ENCODE measurements around the gene SDK1.

The SDK1 gene

DNA sequence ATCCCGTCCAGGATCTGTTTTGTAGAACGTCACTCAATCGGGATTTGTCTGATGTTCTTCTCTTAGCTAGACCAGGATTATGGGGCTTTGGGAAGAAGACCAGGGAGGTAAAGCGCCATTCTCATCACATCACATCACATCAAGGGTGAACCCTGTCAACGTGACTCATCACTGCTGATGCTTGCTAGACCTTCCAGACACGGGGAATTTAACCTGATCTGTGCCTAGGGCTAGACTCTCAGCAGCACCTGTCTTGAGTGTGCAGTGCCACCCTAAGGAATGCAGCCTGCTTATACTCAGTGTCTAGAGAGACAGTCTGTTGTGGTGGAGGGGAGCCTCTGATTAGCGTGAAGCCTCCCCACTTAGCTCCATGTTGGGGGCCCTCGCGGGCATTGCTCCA is 702.5 kb downstream of the SDK1 start:
- DNase-seq, result no peak

GRCh38 chr7:4006687-4007086 is 705.6 kb downstream of the SDK1 start:
- no peak for DNase-seq

DNA sequence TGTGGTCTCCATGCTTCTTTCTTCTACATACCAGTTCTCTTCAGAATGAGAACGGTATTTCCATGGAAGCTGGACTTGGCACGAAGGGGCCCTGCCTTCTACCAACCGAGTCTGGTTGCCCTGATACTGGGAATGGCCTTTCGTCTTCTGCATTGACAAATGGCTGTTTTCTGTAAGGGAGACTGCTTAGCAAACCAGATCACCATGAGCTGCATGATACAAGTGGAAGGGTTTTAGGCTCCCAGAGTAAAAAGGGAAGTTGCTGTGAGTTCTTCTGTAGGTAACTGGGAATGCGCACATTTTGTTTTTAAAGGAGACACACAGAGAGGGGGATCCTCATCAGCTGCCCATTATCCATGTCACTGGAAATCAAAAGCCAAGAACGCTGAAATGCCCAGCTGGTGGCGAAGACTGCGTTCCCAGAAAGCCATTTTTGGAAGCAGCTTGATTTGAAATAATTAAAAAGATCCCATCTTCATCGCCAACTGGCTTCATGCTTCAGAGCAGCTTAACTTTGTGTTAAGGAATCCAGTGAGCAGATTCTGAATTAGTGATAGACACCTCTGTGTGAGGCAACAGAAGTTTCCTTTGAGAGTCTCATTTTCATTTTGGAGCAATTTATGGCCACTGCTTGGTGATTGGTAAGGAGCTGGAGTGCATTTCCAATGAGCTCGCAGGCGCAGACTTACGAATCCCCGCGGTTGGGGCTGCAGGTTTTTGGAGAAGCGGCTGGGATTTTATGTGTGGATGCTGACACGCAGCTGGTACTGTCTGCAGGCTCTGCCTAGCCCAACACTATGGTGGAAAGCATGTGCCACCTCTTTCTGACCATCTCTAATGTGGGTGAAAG is 708.4 kb downstream of the SDK1 start:
- no peak for DNase-seq

- DNase-seq, result no peak
Measured at GRCh38 chr7:4010061-4010605, 709.1 kb downstream of the SDK1 start.

- no peak for DNase-seq
Measured at GRCh38 chr7:4010923-4011656, 710.0 kb downstream of the SDK1 start.

DNA sequence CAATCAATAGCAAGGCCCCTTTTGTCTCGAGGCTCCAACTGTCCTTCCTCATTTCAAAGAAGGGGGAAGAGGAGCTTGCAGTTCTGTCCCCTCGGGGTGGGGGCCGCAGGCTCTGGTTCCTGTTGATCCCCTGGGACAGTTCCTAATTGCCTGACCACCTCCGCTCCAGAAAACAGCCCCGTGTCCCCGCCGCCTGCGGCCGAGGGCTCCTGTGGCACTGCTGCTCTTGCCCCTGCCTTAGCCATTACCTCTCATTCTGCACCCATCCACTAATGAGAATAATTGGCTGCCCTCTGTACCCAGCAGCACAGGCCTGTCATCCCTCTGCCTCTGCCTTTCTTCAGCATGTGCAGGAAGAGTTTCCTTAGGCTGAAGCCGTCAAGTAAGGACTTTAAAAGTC is 712.7 kb downstream of the SDK1 start:
- no peak for DNase-seq

DNA sequence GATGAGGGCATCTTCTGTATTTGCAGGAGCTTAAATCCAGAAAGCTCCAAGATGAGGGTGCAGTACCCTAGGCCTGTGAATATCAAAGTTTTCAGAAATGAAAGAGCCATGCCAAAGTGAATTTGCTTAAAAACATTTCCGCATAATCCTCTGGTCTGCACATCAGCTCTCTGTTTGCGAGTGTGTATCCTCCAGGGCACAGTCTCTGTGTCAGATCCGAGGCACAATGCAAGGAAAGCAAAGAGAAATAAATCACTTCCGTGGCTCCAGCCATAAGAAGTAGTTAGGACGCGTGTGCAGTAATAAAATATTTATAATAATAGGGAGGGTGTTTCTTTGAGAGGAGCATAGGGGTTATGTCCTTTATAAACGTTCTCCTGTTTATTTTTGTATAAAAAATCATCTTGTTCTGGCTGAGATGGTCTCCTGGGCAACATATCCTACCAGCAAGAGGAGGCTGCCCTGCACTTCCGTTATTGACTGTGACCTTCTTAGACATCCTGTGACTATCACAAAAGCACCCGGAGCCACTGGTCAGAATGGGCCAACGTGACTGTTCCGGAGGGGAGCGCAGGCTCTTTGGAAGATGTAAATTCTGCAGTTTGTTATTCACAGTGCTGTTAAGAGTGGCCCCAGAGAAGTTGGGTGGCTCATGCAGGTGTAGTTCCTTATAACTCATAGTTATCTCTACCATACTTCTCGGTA is 713.4 kb downstream of the SDK1 start:
- DNase-seq, result no peak

- no peak for DNase-seq
Measured at GRCh38 chr7:4015371-4015770, 714.3 kb downstream of the SDK1 start.

DNA sequence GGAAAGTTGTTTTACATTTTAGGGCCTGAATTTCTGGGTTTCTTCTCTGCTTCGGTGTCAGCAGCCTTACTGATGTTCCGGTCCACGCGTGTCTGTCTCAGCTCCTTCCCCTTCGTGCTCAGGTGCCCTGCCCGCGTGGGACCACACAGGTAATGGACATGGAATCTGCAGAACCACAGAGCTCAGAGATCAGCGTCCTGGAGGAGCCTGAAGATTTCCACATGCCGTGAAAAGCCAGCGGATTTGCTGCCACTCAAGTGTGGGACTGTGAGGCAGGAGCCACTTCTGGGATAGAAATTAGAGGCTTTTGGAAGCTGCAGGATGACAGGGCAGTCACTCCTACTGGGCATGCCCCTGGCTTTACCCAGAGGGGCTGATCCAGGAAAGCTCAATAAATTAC is 714.9 kb downstream of the SDK1 start:
- DNase-seq, result no peak

DNA sequence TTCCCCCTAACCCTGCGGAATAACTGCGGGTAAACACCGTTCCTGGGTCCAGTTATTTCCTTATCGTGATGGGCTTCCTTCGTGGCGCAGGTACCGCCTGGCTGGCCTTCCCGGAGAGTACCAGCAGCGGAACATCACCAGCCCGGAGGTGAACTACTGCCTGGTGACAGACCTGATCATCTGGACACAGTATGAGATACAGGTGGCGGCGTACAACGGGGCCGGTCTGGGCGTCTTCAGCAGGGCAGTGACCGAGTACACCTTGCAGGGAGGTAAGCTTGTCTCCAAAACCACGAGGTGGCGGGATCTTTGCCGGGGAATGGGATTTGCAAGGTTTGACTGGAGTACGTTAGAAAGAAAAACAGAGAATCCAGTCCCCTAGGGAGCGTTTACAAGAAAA is 716.0 kb downstream of the SDK1 start:
- DNase-seq, result no peak

- DNase-seq, result no peak
Measured at GRCh38 chr7:4017785-4018184, 716.7 kb downstream of the SDK1 start.

DNA sequence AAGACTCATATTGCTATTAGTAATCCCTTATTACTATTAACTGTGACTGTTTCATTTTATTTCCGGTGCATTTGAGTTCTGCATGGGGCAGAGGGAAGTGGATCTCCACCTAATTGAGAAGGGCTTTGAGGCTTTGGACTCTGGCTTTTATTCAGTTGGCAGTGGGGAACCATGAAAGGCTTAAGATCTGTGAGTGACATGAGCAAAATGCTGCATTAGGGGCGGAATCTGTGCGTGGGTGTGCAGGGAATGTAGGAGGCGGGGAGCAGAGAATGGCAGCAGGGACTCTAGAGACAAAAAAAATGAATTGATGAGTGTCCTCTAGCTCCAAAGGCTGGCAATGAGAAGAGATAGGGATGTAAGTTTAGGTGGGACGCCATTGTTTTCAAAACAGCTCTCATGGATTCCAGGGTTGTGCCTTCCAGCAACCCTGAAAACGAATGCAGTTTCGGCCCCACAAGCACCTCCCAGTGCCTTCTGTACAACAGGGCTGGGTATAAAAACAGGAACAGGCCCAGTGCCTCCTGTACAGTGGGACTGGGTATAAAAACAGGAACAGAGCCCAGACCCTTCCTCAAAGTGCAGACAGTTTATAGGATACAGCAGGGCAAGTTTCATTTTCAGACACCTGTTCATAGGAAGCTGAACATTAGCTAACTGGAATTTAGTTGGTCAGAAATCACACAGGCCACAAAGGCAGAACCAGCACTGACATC is 717.7 kb downstream of the SDK1 start:
- DNase-seq, result no peak

- no peak for DNase-seq
Measured at GRCh38 chr7:4020086-4020485, 719.0 kb downstream of the SDK1 start.

DNA sequence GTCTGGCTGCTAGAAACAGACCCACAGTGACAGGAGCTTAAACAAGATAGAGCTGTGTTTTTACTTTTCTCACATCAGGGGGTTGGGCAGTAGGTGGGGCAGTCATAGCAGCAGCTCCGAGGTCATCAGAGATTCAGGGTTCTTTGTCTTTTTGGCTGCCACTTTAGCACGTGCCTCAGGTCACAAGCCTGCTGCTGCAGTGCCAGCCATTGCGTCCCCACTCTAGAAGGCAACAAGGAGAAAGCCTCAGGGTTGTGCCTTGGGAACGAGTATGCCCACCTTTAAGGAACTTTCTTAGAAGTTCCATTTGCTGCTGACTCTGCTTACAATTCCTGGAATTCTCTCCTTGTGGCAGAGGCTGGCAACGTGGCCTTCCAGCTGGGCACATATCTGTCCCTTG is 720.4 kb downstream of the SDK1 start:
- DNase-seq, result no peak

GRCh38 chr7:4022265-4022664 is 721.2 kb downstream of the SDK1 start:
- no peak for DNase-seq

- no peak for DNase-seq
Measured at GRCh38 chr7:4023502-4023901, 722.5 kb downstream of the SDK1 start.

- no peak for DNase-seq
Measured at GRCh38 chr7:4024133-4024532, 723.1 kb downstream of the SDK1 start.

- no peak for DNase-seq
Measured at GRCh38 chr7:4024806-4025205, 723.8 kb downstream of the SDK1 start.

DNA sequence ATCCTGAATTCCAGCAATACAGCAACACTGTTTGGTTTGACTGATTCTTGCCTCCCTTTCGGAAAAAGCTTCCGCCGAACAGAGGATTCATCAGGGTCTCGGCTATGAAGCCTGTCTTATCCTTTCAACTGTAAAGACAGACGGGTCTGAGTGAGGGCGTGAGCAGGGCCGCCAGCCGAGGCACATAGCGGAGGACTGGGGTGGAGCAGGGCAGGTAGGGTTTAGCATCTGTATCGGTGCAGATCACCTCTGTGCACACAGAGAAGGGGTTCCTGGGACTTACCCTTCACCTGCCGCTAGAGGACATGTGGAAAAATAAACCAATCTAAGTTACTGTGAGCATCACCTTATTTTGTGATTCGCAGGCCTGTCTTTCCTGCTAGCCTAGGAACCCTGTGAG is 724.2 kb downstream of the SDK1 start:
- no peak for DNase-seq

DNA sequence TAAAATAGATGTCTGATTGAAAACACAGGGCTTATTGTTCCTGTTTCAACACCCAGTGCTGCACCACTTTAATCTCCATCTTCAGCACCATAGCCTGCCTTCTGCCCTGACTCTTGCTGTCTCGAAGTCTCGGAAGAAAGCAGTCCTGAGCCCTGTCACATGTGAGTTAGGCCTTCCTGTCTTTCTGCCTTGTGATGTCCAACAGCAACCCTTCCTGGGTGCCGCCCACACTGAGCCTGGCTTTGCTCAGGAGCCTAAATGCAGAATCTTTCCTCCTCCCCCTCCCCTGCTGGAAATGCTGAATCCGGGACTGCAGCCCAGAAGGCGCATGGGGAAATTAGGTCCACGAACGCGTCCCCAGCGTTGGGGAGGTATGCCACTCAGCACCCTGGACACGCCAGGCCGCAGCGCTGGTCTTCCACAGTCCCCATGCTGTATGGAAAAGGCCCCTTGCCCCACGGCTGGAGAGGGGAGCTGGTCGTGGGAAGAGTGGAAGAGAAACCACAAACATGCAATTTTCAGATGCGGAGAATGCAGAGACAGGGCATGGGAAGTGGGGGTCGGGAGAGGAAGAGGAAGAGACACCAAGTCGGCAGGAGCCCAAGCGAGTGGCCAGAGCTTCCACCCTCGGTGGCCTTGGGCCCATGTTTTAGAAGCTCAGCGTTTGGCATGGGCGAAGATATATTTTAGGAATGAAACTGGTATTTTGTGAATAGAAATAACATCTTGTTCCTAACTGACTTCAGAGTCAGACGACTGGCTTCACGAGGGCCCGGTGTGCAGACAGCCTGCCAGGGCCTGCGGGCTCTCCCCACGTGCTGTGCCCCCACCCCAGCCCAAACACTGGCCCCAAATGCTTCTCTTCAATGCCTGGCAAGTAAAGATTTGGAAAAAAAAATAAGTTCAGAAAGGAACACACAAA is 724.9 kb downstream of the SDK1 start:
- DNase-seq, result no peak

GRCh38 chr7:4026941-4027486 is 726.0 kb downstream of the SDK1 start:
- DNase-seq, result no peak
